OCI-LY1 (cell line): ENCODE data around the gene CLSTN2.

ENCODE experiments used
- EZH2 ChIP-seq: fragments of 200-600 bp; sonication (generic), shearing (Covaris generic); IDR thresholded peaks from 2 replicates; pipeline ENCODE4 v1.8.0; 2017; ENCODE audit warnings: borderline replicate concordance, mixed run types, mild to moderate bottlenecking, antibody characterized with exemption, low read length, moderate library complexity, mixed read lengths
- TF ChIP-seq, protein P1 (sequence below): fragments of 200-600 bp; sonication (generic), shearing (Covaris generic); IDR thresholded peaks from 2 replicates; pipeline ENCODE4 v1.5.1; 2017; ENCODE audit warnings: mild to moderate bottlenecking, antibody characterized with exemption, low read length, moderate library complexity, mixed read lengths

GRCh38 chr3:140505876-140506275 is 570.9 kb downstream of the CLSTN2 start:
- TF ChIP-seq, protein P1, sequence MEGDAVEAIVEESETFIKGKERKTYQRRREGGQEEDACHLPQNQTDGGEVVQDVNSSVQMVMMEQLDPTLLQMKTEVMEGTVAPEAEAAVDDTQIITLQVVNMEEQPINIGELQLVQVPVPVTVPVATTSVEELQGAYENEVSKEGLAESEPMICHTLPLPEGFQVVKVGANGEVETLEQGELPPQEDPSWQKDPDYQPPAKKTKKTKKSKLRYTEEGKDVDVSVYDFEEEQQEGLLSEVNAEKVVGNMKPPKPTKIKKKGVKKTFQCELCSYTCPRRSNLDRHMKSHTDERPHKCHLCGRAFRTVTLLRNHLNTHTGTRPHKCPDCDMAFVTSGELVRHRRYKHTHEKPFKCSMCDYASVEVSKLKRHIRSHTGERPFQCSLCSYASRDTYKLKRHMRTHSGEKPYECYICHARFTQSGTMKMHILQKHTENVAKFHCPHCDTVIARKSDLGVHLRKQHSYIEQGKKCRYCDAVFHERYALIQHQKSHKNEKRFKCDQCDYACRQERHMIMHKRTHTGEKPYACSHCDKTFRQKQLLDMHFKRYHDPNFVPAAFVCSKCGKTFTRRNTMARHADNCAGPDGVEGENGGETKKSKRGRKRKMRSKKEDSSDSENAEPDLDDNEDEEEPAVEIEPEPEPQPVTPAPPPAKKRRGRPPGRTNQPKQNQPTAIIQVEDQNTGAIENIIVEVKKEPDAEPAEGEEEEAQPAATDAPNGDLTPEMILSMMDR, result no peak
- TF ChIP-seq EZH2, result no peak
